Adrenal gland (tissue), 12 donors: ENCODE measurements around the gene PRTFDC1. TPM values are rescaled to one million over a fixed set of nuclear protein-coding genes. Genes with fewer than 3 reads are reported as not detected.

Experiments used
- DNase-seq, 7 donors: peaks; one replicate each; pipeline ENCODE4 v3.0.0-alpha.2; 2019 to 2020
- H3K27ac ChIP-seq, 5 donors: fragments of 200-600 bp; sonication (generic) in 4 of 5; 1 replicate in 3 of 5; 2 replicates in 2 of 5; pipeline versions ENCODE4 v1.5.1 to v1.8.0; 2016 to 2020; ENCODE audit warnings: mild to moderate bottlenecking in 1 of 5
- H3K27me3 ChIP-seq: fragments of 200-600 bp; 2 replicates; pipeline ENCODE4 v1.8.0; 2021
- H3K36me3 ChIP-seq, 2 donors: fragments of 200-600 bp; replicated peaks in 1 of 2; 1 replicate in 1 of 2; 2 replicates in 1 of 2; pipeline versions ENCODE4 v1.5.1 to v1.8.0; 2018 to 2022
- H3K4me1 ChIP-seq, 2 donors: fragments of 200-600 bp; replicated peaks in 1 of 2; 1 replicate in 1 of 2; 2 replicates in 1 of 2; pipeline versions ENCODE4 v1.5.1 to v1.8.0; 2018 to 2021
- H3K4me3 ChIP-seq, 4 donors: fragments of 200-600 bp; sonication (generic) in 3 of 4; one replicate each; pipeline ENCODE4 v1.5.1; 2016 to 2018
- H3K9me3 ChIP-seq, 3 donors: fragments of 200-600 bp; sonication (generic) in 1 of 3; replicated peaks in 1 of 3; 1 replicate in 2 of 3; 2 replicates in 1 of 3; pipeline versions ENCODE4 v1.5.1 to v1.8.0; 2016 to 2021
- CTCF ChIP-seq, 6 experiments: fragments of 450-650 bp in 4 of 6; fragments of 200-600 bp in 2 of 6; sonication (generic) in 1 of 6; IDR thresholded peaks; 1 replicate in 5 of 6; 2 replicates in 1 of 6; pipeline versions ENCODE4 v1.5.1 to v1.8.0; 2016 to 2021; ENCODE audit warnings: antibody characterized with exemption in 6 of 6, mild to moderate bottlenecking in 2 of 6, moderate library complexity in 1 of 6
- POLR2A ChIP-seq, 2 donors: fragments of 450-650 bp; IDR thresholded peaks; one replicate each; pipeline ENCODE4 v1.6.1; 2017; ENCODE audit warnings: antibody characterized with exemption in 2 of 2, mild to moderate bottlenecking in 2 of 2, moderate library complexity in 1 of 2
- WGBS, 4 donors: extraction: QIAGEN DNeasy Blood & Tissue Kit in 2 of 4; methylation state at CpG; one replicate each; pipeline versions ENCODE4 v1.1.5 to v1.1.7; 2013 to 2017; 5-methylcytosine and 5-hydroxymethylcytosine counted together
- intact Hi-C, 2 donors: fragments of 100-400 bp; cut with DNase I; formaldehyde crosslinking; loops; one replicate each; pipeline versions ENCODE4 v1.14.1 to v1.15.0; 2022 to 2023
- polyA plus RNA-seq, 3 donors: library from polyadenylated mRNA; stranded (reverse); fragments of 200-250 nt in 2 of 3; fragments of 350-450 nt in 1 of 3; fragmentation: Illumina TruSeq in 1 of 3; extraction: RNeasy Lipid Tissue Mini Kit (QIAGEN cat#74804) in 1 of 3; gene quantifications; one replicate each; pipeline ENCODE4 v1.2.3, GENCODE V29; 2013 to 2014
- total RNA-seq, 9 donors: library from RNA; depleted of rRNA in 4 of 9; stranded (reverse); fragments of >200 nt in 4 of 9; fragments of 120-200 nt in 1 of 9; fragmentation: NEBNext Ultra II Directional in 1 of 9; extraction: Animal tissue kit (Norgen Biotek cat#: 25700) in 1 of 9; gene quantifications; one replicate each; pipeline versions ENCODE4 v1.1.0 to v1.2.4, GENCODE V29; 2013 to 2023
- donor health status: healthy with polysubstance abuse.
- donor health status: Bipolar disorder and iron deficiency.
- donor health status: DM: yes; HTN: yes; CAD: no.
- donor health status: DM: no; HTN: no; CAD: no.
- donor health status: DM: no; HTN: no; CAD: no.
- donor health status: DM: yes; HTN: yes; CAD: no.

Gene PRTFDC1
- total and polyA plus RNA-seq, 12 donors, result 13.5 to 56.5 (median 26.6) TPM

- peak overlapping the region in 2 of 4 donors; percentile 52 to 81 for H3K4me3 ChIP-seq
- H3K27me3 ChIP-seq, result no peaks in the 10 kb centered on the region
- H3K27ac ChIP-seq, result peak overlapping the region in 4 of 5 donors; percentile 64 to 94 (median 88)
- intact Hi-C loops, result loop anchor here in 1 of 2 donors (10.0 kb wide), 1 partner anchor 228 kb away; the partner anchor contains the start of gene ARHGAP21
- peaks cover 14 to 26% of the 10 kb centered on the region in 2 donors for H3K4me1 ChIP-seq
- peak in 3 of 6 experiments; percentile 50 to 62 (median 50) for TF ChIP-seq CTCF (IDR thresholded peaks at IDR 0.05)
- TF ChIP-seq POLR2A (IDR thresholded peaks at IDR 0.05), result peak in 1 of 2 donors; percentile 11
- peak; percentile 55 to 74 (median 63) for DNase-seq
- no peaks in the 10 kb centered on the region for H3K9me3 ChIP-seq
- H3K36me3 ChIP-seq, result no peaks in the 10 kb centered on the region
- 5 to 18% (median 9%) methylated on average over 20 to 53 of the region's 53 CpGs for WGBS, 4 donors
Observed at GRCh38 chr10:24952707-24953645, 570 bp upstream of the PRTFDC1 start.

GRCh38 chr10:24951201-24952142 lies 934 bp downstream of the PRTFDC1 start:
- DNase-seq, result peak in 6 of 7 donors; percentile 51 to 77 (median 64)
- H3K27ac ChIP-seq, result peak overlapping the region; percentile 53 to 94 (median 87)
- TF ChIP-seq POLR2A (IDR thresholded peaks at IDR 0.05) (peak; percentile 18 to 44), CTCF (IDR thresholded peaks at IDR 0.05) (no peak)
- no peaks in the 10 kb centered on the region for H3K27me3 ChIP-seq
- no peaks in the 10 kb centered on the region for H3K36me3 ChIP-seq
- 36 to 49% (median 44%) methylated on average over 7 to 10 of the region's 10 CpGs for whole genome bisulfite sequencing, 4 donors
- intact Hi-C loops, result loop anchor here in 1 of 2 donors (10.0 kb wide), 1 partner anchor 227 kb away; the partner anchor contains the start of gene ARHGAP21
- H3K4me1 ChIP-seq, result peaks cover 5 to 27% of the 10 kb centered on the region in 2 donors
- H3K4me3 ChIP-seq, result peak overlapping the region in 3 of 4 donors; percentile 23 to 81 (median 52)
- H3K9me3 ChIP-seq, result no peaks in the 10 kb centered on the region

- no peak for DNase-seq
- intact Hi-C loops, result loop anchor here in 1 of 2 donors (10.0 kb wide), 1 partner anchor 226 kb away; the partner anchor contains the start of gene ARHGAP21
- 86 to 89% (median 87%) methylated on average over 5 of the region's 5 CpGs for WGBS, 4 donors
Observed at GRCh38 chr10:24950439-24950838, 2.0 kb downstream of the PRTFDC1 start.

More at GRCh38 chr10:24950439-24950838, 2.0 kb downstream of the PRTFDC1 start:
- Histone ChIP-seq H3K27me3 (no peaks in the 10 kb centered on the region), H3K4me1 (peaks cover 5 to 27% of the 10 kb centered on the region in 2 donors), H3K9me3 (no peaks in the 10 kb centered on the region), H3K27ac (no peak overlapping the region), H3K36me3 (no peaks in the 10 kb centered on the region), H3K4me3 (no peak overlapping the region)
- TF ChIP-seq POLR2A (IDR thresholded peaks at IDR 0.05), result no peak
- no peak for TF ChIP-seq CTCF (IDR thresholded peaks at IDR 0.05)
